Measurements from ENCODE around the gene SLC39A11. TPM values are rescaled to one million over a fixed set of nuclear protein-coding genes. Genes with fewer than 3 reads are reported as not detected.

The SLC39A11 gene
- total and polyA plus RNA-seq, 12 donors, result 7.0 to 91.4 (median 22.7) TPM

DNA sequence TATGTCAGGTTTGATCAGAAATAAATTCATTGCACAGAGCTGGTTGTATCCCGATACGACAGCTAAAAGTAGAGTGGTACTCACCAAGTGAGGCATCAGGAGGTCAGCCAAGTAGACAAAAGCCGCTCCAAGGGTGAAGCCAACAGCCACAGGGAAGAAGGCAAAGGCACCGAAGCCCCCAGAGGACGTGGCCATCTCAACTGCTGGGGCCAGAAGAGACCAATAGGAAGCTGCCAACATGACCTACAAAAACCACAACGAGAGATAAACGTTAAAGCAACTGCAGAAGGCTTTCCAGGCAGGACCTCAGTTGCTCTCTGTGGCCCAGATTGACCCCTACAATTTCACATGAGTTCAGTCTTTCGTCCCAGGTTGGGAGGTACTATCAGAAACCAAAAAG is 61.0 kb downstream of the SLC39A11 start:
- intact Hi-C loops (cut with DNase I), result no loop called here
- Histone ChIP-seq H3K27me3 (no peaks in the 10 kb centered on the region), H3K36me3 (replicated peaks in 1 of 2) (no peaks in the 10 kb centered on the region), H3K4me1 (replicated peaks in 1 of 2) (peaks cover 0 to 4% of the 10 kb centered on the region in 2 donors), H3K4me3 (no peak overlapping the region), H3K27ac (no peak overlapping the region), H3K9me3 (replicated peaks in 1 of 3) (no peaks in the 10 kb centered on the region)
- 91 to 95% (median 94%) methylated on average over 8 of the region's 8 CpGs for WGBS, 4 donors
- TF ChIP-seq, protein P1, sequence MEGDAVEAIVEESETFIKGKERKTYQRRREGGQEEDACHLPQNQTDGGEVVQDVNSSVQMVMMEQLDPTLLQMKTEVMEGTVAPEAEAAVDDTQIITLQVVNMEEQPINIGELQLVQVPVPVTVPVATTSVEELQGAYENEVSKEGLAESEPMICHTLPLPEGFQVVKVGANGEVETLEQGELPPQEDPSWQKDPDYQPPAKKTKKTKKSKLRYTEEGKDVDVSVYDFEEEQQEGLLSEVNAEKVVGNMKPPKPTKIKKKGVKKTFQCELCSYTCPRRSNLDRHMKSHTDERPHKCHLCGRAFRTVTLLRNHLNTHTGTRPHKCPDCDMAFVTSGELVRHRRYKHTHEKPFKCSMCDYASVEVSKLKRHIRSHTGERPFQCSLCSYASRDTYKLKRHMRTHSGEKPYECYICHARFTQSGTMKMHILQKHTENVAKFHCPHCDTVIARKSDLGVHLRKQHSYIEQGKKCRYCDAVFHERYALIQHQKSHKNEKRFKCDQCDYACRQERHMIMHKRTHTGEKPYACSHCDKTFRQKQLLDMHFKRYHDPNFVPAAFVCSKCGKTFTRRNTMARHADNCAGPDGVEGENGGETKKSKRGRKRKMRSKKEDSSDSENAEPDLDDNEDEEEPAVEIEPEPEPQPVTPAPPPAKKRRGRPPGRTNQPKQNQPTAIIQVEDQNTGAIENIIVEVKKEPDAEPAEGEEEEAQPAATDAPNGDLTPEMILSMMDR (IDR thresholded peaks at IDR 0.05), result no peak
- no peak for TF ChIP-seq POLR2A (IDR thresholded peaks at IDR 0.05)
- no peak for DNase-seq

DNA sequence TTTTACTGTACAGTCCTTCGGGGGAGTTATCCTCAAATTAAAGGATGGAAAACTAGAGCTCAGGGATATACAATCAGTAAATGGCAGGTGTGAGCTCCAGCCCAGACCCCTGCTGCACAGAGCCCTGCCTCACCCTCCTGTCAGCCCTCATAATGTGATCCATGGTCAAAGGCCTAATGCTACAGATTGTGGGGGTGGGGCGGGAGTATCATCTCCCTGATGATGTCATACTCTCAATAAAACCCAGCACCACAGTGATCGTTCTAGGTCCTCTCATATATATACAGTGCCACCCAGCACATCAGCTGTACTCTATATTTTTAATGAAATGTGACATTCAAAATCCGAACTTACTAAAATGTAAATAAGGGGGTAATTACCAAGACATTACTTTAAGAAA is 61.5 kb downstream of the SLC39A11 start:
- Histone ChIP-seq H3K4me3 (no peak overlapping the region), H3K4me1 (replicated peaks in 1 of 2) (peaks cover 0 to 4% of the 10 kb centered on the region in 2 donors), H3K9me3 (replicated peaks in 1 of 3) (no peaks in the 10 kb centered on the region), H3K27ac (no peak overlapping the region), H3K36me3 (replicated peaks in 1 of 2) (no peaks in the 10 kb centered on the region), H3K27me3 (no peaks in the 10 kb centered on the region)
- intact Hi-C loops (cut with DNase I), result no loop called here
- 85 to 96% (median 90%) methylated on average over 4 of the region's 4 CpGs for WGBS, 4 donors
- DNase-seq, result no peak
- TF ChIP-seq, protein P1 (IDR thresholded peaks at IDR 0.05), result no peak
- no peak for TF ChIP-seq POLR2A (IDR thresholded peaks at IDR 0.05)

DNA sequence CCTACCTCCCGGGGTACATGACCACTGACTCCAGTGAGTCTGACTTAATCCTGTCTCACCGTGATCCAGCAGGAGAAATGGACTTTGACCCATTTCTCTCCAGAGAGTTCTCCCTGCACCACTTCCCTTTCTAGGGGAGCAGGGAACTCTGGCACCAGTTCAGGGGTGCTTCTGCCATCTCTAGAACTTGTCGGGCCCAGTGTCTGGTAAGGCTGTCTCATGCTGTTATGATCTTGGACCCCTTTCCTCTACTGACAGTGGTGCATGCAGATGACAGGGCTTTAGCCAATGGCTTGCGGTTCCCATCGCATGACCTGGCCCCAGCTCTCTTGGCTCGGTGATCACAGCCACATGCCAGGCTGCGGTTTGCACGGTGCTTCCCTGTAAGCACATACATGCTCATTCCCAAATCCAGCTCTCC is 62.0 kb downstream of the SLC39A11 start:
- intact Hi-C loops (cut with DNase I), result no loop called here
- no peaks in the 10 kb centered on the region for H3K27me3 ChIP-seq
- H3K4me3 ChIP-seq, result no peak overlapping the region
- 83 to 95% (median 90%) methylated on average over 8 of the region's 8 CpGs for WGBS, 4 donors
- H3K27ac ChIP-seq, result no peak overlapping the region
- H3K36me3 ChIP-seq (replicated peaks in 1 of 2), result no peaks in the 10 kb centered on the region
- no peak for TF ChIP-seq POLR2A (IDR thresholded peaks at IDR 0.05)
- TF ChIP-seq, protein P1 (IDR thresholded peaks at IDR 0.05), result no peak
- DNase-seq, result no peak
- H3K4me1 ChIP-seq (replicated peaks in 1 of 2), result peaks cover 0 to 4% of the 10 kb centered on the region in 2 donors
- H3K9me3 ChIP-seq (replicated peaks in 1 of 3), result no peaks in the 10 kb centered on the region

DNA sequence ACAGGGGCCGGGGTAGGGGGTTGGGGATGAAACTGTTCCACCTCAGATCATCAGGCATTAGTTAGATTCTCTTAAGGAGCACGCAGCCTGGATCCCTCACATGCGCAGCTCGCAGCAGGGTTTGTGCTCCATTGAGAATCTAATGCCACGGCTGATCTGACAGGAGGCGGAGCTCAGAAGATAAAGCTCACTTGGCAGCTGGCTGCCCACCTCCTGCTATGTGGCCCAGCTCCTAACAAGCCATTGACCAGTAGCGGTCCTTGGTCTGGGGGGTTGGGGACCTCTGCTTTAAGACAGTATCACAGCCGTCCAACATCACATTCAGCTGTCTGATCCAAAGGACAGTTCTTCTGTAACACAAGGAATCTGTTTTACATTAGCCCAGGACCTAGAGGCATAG is 62.5 kb downstream of the SLC39A11 start:
- Histone ChIP-seq H3K27me3 (no peaks in the 10 kb centered on the region), H3K36me3 (replicated peaks in 1 of 2) (no peaks in the 10 kb centered on the region), H3K4me3 (no peak overlapping the region), H3K9me3 (replicated peaks in 1 of 3) (no peaks in the 10 kb centered on the region), H3K27ac (no peak overlapping the region), H3K4me1 (replicated peaks in 1 of 2) (peaks cover 0 to 4% of the 10 kb centered on the region in 2 donors)
- TF ChIP-seq, protein P1 (IDR thresholded peaks at IDR 0.05), result no peak
- no peak for TF ChIP-seq POLR2A (IDR thresholded peaks at IDR 0.05)
- DNase-seq, result no peak
- WGBS, 4 donors, result 90 to 95% (median 94%) methylated on average over 2 to 8 of the region's 8 CpGs
- intact Hi-C loops (cut with DNase I), result no loop called here
